Neuron (in vitro differentiated cells): Measurements from ENCODE around the gene CAMK2A.

ENCODE experiments used
- H2AFZ ChIP-seq: one replicate; pipeline ENCODE4 v1.6.1; 2013; ENCODE audit warnings: low read depth, mild to moderate bottlenecking, inconsistent platforms, low read length, moderate library complexity
- H3K27me3 ChIP-seq: one replicate; pipeline ENCODE4 v1.6.1; 2013; ENCODE audit warnings: low read length; ENCODE audit not compliant: insufficient read depth
- H3K36me3 ChIP-seq: one replicate; pipeline ENCODE4 v1.6.1; 2013; ENCODE audit warnings: low read length; ENCODE audit not compliant: insufficient read depth
- H3K4me1 ChIP-seq: one replicate; pipeline ENCODE4 v1.6.1; 2013; ENCODE audit warnings: low read length; ENCODE audit not compliant: insufficient read depth
- H3K4me3 ChIP-seq: 2 replicates; pipeline ENCODE4 v1.5.1; 2013; ENCODE audit warnings: mild to moderate bottlenecking, low read length, moderate library complexity
- H3K9me3 ChIP-seq: one replicate; pipeline ENCODE4 v1.6.1; 2013; ENCODE audit warnings: low read length

CAMK2A gene

GRCh38 chr5:150289551-150290390, at the start of gene CAMK2A:
CAMK2A (minus strand) TSS chr5:150289773; CDS start chr5:150289625, 148 bp downstream.
- Histone ChIP-seq H3K9me3 (no peaks in the 10 kb centered on the region), H2AFZ (no peak within 1 kb of the TSS), H3K4me1 (peaks cover 42% of the 10 kb centered on the region), H3K36me3 (no peaks in the 10 kb centered on the region), H3K4me3 (peak within 1 kb of the TSS; percentile 28), H3K27me3 (no peaks in the 10 kb centered on the region)

GRCh38 chr5:150339165-150339564, 49.6 kb upstream of the CAMK2A start:
- H3K36me3 ChIP-seq = no peaks in the 10 kb centered on the region
- no peaks in the 10 kb centered on the region for H3K9me3 ChIP-seq
- H3K4me1 ChIP-seq = peaks cover 9% of the 10 kb centered on the region

GRCh38 chr5:150338546-150338945, 49.0 kb upstream of the CAMK2A start:
- H2AFZ ChIP-seq = no peak overlapping the region
- no peak overlapping the region for H3K4me3 ChIP-seq
- no peaks in the 10 kb centered on the region for H3K36me3 ChIP-seq
- peaks cover 7% of the 10 kb centered on the region for H3K4me1 ChIP-seq
- H3K27me3 ChIP-seq = no peaks in the 10 kb centered on the region
- H3K9me3 ChIP-seq = no peaks in the 10 kb centered on the region

More at GRCh38 chr5:150339165-150339564, 49.6 kb upstream of the CAMK2A start:
- no peak overlapping the region for H2AFZ ChIP-seq
- H3K27me3 ChIP-seq = no peaks in the 10 kb centered on the region
- no peak overlapping the region for H3K4me3 ChIP-seq

- H3K36me3 ChIP-seq = no peaks in the 10 kb centered on the region
- H3K9me3 ChIP-seq = no peaks in the 10 kb centered on the region
- no peak overlapping the region for H3K4me3 ChIP-seq
- H3K4me1 ChIP-seq = peaks cover 7% of the 10 kb centered on the region
- no peaks in the 10 kb centered on the region for H3K27me3 ChIP-seq
- no peak overlapping the region for H2AFZ ChIP-seq
Measured at GRCh38 chr5:150335778-150336177, 46.2 kb upstream of the CAMK2A start.

GRCh38 chr5:150333400-150333799, 43.8 kb upstream of the CAMK2A start:
- Histone ChIP-seq H3K4me1 (no peaks in the 10 kb centered on the region), H3K36me3 (no peaks in the 10 kb centered on the region), H2AFZ (no peak overlapping the region), H3K9me3 (no peaks in the 10 kb centered on the region), H3K27me3 (no peaks in the 10 kb centered on the region), H3K4me3 (no peak overlapping the region)

GRCh38 chr5:150329881-150330876, 40.6 kb upstream of the CAMK2A start:
- H3K36me3 ChIP-seq = no peaks in the 10 kb centered on the region
- no peak overlapping the region for H3K4me3 ChIP-seq
- peaks cover 9% of the 10 kb centered on the region for H3K4me1 ChIP-seq
- H3K27me3 ChIP-seq = no peaks in the 10 kb centered on the region
- H2AFZ ChIP-seq = no peak overlapping the region
- H3K9me3 ChIP-seq = no peaks in the 10 kb centered on the region

GRCh38 chr5:150329038-150329437, 39.5 kb upstream of the CAMK2A start:
- Histone ChIP-seq H3K4me3 (no peak overlapping the region), H3K9me3 (no peaks in the 10 kb centered on the region), H3K4me1 (peaks cover 9% of the 10 kb centered on the region), H3K27me3 (no peaks in the 10 kb centered on the region), H3K36me3 (no peaks in the 10 kb centered on the region), H2AFZ (no peak overlapping the region)

GRCh38 chr5:150328515-150328914, 38.9 kb upstream of the CAMK2A start:
- Histone ChIP-seq H3K4me1 (peaks cover 9% of the 10 kb centered on the region), H3K4me3 (no peak overlapping the region), H3K27me3 (no peaks in the 10 kb centered on the region), H3K36me3 (no peaks in the 10 kb centered on the region), H2AFZ (no peak overlapping the region), H3K9me3 (no peaks in the 10 kb centered on the region)

GRCh38 chr5:150327139-150327538, 37.6 kb upstream of the CAMK2A start:
- no peaks in the 10 kb centered on the region for H3K27me3 ChIP-seq
- H3K36me3 ChIP-seq = no peaks in the 10 kb centered on the region
- no peak overlapping the region for H2AFZ ChIP-seq
- H3K4me1 ChIP-seq = peaks cover 9% of the 10 kb centered on the region
- H3K4me3 ChIP-seq = no peak overlapping the region
- no peaks in the 10 kb centered on the region for H3K9me3 ChIP-seq

GRCh38 chr5:150326707-150327106, 37.1 kb upstream of the CAMK2A start:
- H3K4me3 ChIP-seq = no peak overlapping the region
- no peak overlapping the region for H2AFZ ChIP-seq
- H3K9me3 ChIP-seq = no peaks in the 10 kb centered on the region
- no peaks in the 10 kb centered on the region for H3K27me3 ChIP-seq
- H3K4me1 ChIP-seq = peaks cover 9% of the 10 kb centered on the region
- H3K36me3 ChIP-seq = no peaks in the 10 kb centered on the region

- Histone ChIP-seq H3K4me1 (peaks cover 12% of the 10 kb centered on the region), H3K36me3 (no peaks in the 10 kb centered on the region), H3K27me3 (no peaks in the 10 kb centered on the region), H3K4me3 (no peak overlapping the region), H3K9me3 (no peaks in the 10 kb centered on the region), H2AFZ (no peak overlapping the region)
Measured at GRCh38 chr5:150325426-150325825, 35.9 kb upstream of the CAMK2A start.

- H3K9me3 ChIP-seq = no peaks in the 10 kb centered on the region
- H3K27me3 ChIP-seq = no peaks in the 10 kb centered on the region
- peaks cover 26% of the 10 kb centered on the region for H3K4me1 ChIP-seq
- H3K36me3 ChIP-seq = no peaks in the 10 kb centered on the region
- H2AFZ ChIP-seq = no peak overlapping the region
- no peak overlapping the region for H3K4me3 ChIP-seq
Measured at GRCh38 chr5:150323819-150324218, 34.2 kb upstream of the CAMK2A start.

GRCh38 chr5:150323092-150323491, 33.5 kb upstream of the CAMK2A start:
- no peaks in the 10 kb centered on the region for H3K27me3 ChIP-seq
- H2AFZ ChIP-seq = no peak overlapping the region
- H3K36me3 ChIP-seq = no peaks in the 10 kb centered on the region
- H3K4me3 ChIP-seq = no peak overlapping the region
- H3K4me1 ChIP-seq = peaks cover 33% of the 10 kb centered on the region
- H3K9me3 ChIP-seq = no peaks in the 10 kb centered on the region
